Measurements from ENCODE around the gene MPPED1.

MPPED1 gene

DNA sequence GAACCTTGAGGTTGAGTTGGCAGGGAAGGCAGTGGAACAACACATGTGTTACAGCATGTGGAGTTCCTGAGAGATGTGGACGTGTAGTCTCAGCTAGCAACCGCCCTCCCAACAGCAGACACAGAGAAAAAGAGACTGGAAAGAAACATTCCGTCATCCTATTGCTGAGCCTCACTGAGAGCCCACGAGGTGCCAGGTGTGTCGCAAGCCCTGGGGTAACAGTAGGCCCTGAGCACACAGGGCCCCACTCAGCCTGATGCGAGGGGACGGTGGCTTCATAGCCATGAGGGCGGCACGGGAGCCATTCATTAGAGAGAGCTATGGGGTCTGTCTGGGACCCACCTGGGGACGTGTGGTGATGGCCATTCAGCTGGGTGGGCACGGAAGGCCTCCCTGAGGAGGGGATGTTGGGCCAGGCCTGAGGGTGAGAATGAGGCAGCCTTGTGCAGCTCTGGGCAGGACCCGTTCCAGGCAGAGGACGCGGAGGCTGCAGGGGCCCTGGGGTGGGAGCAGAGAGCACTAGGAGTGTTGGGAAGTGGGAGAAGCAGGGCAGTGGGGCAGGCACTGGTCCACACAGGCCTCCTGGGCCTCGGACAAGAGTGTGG lies 26.2 kb downstream of the MPPED1 start:
- Histone ChIP-seq H3K27ac (ENCODE audit: low read length) (no peak overlapping the region), H3K36me3 (ENCODE audit: insufficient read depth, low read depth, low read length) (no peaks in the 10 kb centered on the region), H3K9me3 (ENCODE audit: insufficient read depth, low read depth, low read length) (no peaks in the 10 kb centered on the region), H3K27me3 (ENCODE audit: insufficient read depth, low read length) (no peaks in the 10 kb centered on the region), H3K4me3 (ENCODE audit: low read length) (no peak overlapping the region), H3K9ac (ENCODE audit: low read depth, low read length) (no peak overlapping the region), H3K4me1 (ENCODE audit: insufficient read depth, low read length) (no peaks in the 10 kb centered on the region)

DNA sequence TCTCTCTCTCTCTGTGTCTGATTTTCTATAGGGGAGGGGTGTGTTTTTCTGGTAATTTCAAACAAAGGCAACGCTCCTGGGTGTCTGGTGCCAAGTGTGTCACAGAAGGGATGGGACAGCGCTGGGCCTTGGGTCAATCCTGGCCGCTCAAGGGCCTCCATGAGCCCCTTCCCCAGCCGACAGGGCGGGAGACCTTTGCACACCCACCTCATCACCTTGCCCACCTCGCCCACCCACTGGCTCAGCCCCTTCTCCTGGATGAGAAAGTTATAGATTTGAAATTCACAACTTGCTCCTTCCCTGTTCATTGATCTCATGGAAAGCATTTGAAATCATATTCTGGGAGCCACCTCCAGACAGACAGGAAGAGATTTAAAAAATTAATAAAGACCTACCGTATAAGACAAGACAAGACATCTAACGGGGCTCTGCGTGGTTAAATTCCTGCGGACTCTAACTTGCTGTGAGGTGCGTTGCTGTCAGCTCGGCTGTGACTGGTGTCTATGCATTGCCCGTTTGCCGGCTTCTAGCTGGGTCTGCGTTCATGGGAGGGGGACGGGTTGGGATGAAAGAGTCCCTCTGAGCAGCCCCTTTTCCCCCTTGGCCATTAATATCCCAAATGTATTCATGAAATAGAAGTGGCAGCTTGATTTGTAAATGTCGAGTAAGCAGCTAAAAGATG lies 27.0 kb downstream of the MPPED1 start:
- H3K36me3 ChIP-seq (ENCODE audit: insufficient read depth, low read depth, low read length), result no peaks in the 10 kb centered on the region
- no peak overlapping the region for H3K9ac ChIP-seq (ENCODE audit: low read depth, low read length)
- no peaks in the 10 kb centered on the region for H3K9me3 ChIP-seq (ENCODE audit: insufficient read depth, low read depth, low read length)
- H3K27me3 ChIP-seq (ENCODE audit: insufficient read depth, low read length), result no peaks in the 10 kb centered on the region
- H3K27ac ChIP-seq (ENCODE audit: low read length), result no peak overlapping the region
- no peak overlapping the region for H3K4me3 ChIP-seq (ENCODE audit: low read length)
- H3K4me1 ChIP-seq (ENCODE audit: insufficient read depth, low read length), result no peaks in the 10 kb centered on the region

DNA sequence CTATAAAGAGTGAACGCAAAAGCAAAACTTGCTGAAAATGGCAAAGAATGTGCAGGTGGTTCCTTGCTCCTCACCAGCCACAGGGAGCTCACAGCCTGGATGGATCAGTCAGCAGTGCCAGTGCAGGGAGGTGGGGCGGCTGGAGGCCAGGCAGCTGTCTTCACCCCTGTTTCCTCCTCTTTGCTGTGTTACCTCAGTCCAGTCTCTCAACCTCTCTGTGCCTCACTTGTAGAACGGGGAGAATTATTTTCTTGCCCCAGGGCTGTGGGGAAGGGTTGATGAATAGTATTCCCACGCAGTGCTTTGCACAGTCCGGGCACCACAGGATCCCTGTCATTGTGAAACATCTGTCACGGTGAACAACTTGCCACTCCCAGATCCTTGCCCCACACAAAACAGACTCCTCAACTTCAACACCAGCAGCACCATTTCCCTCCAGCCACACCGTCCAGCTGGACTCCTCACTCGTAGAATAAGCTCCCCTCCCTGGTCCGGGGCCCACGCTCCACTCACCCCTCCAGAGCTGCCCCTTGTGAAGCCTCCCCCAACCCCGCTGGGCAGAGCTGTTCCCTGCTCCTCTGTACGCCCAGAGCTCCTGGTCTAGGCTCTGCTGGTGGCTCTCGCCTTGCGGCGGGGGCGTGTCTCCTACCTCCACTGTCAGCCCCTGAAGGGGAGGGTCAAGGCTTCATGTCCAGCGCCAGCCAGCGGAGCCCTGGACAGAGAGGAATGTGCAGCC lies 27.7 kb downstream of the MPPED1 start:
- H3K4me3 ChIP-seq (ENCODE audit: low read length), result no peak overlapping the region
- H3K27ac ChIP-seq (ENCODE audit: low read length), result no peak overlapping the region
- no peaks in the 10 kb centered on the region for H3K9me3 ChIP-seq (ENCODE audit: insufficient read depth, low read depth, low read length)
- no peak overlapping the region for H3K9ac ChIP-seq (ENCODE audit: low read depth, low read length)
- H3K4me1 ChIP-seq (ENCODE audit: insufficient read depth, low read length), result no peaks in the 10 kb centered on the region
- H3K36me3 ChIP-seq (ENCODE audit: insufficient read depth, low read depth, low read length), result no peaks in the 10 kb centered on the region
- no peaks in the 10 kb centered on the region for H3K27me3 ChIP-seq (ENCODE audit: insufficient read depth, low read length)

DNA sequence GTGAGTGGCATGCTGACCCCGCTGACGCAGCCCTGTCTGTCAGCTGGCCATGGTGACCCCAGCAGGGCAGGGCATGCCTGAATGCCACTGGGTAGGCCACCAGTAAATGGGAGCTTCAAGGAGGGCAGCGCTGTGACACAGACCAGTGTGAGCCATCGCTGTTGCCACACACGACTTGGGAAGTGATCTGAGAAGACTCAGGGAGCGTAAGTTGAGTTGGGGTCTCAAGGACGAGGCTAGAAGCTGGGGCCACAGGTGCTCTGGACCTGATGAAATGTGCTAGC lies 28.2 kb downstream of the MPPED1 start:
- Histone ChIP-seq H3K36me3 (ENCODE audit: insufficient read depth, low read depth, low read length) (no peaks in the 10 kb centered on the region), H3K27ac (ENCODE audit: low read length) (no peak overlapping the region), H3K27me3 (ENCODE audit: insufficient read depth, low read length) (no peaks in the 10 kb centered on the region), H3K4me3 (ENCODE audit: low read length) (no peak overlapping the region), H3K9me3 (ENCODE audit: insufficient read depth, low read depth, low read length) (no peaks in the 10 kb centered on the region), H3K4me1 (ENCODE audit: insufficient read depth, low read length) (no peaks in the 10 kb centered on the region), H3K9ac (ENCODE audit: low read depth, low read length) (no peak overlapping the region)

DNA sequence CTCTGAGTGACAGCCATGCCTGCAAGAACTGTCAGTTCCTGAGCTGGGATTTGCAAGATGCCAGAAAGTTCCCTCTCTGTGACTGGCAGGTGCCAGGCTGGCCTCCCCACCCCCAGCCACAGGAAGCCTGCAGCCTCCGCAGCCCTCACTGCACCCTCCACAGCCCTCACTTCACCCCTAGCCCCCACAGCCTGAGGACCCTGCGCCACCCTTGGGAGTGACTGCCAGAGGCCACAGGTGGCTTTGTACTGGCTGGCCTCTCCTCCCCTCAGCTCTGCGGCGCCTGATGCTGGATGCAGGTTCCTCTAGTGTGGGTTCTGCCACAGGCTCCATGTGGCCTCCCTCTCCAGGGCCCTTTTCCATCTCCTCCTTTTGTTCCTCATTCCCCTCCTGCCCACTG lies 28.7 kb downstream of the MPPED1 start:
- Histone ChIP-seq H3K9me3 (ENCODE audit: insufficient read depth, low read depth, low read length) (no peaks in the 10 kb centered on the region), H3K27ac (ENCODE audit: low read length) (no peak overlapping the region), H3K4me1 (ENCODE audit: insufficient read depth, low read length) (no peaks in the 10 kb centered on the region), H3K27me3 (ENCODE audit: insufficient read depth, low read length) (no peaks in the 10 kb centered on the region), H3K4me3 (ENCODE audit: low read length) (no peak overlapping the region), H3K9ac (ENCODE audit: low read depth, low read length) (no peak overlapping the region), H3K36me3 (ENCODE audit: insufficient read depth, low read depth, low read length) (no peaks in the 10 kb centered on the region)

DNA sequence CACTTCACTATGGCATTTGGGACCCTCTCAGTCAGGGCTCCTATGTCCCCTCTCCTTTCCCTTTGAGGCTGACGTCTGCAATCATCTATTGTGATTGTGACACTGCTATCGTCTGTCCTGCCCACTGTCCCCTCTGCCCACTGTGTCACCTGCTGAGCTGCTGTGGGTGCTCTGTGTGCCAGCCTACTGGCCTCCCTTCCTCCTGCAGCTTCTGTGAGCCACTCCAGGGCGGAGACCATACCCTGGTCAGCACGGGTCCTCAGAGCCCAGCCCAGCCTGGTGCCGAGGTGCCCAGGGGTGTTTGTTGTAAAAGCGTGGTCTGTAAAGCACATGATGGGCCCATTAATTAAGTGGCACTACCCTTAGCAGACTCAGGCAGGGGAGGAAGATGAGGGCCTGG lies 29.4 kb downstream of the MPPED1 start:
- no peak overlapping the region for H3K4me3 ChIP-seq (ENCODE audit: low read length)
- H3K36me3 ChIP-seq (ENCODE audit: insufficient read depth, low read depth, low read length), result no peaks in the 10 kb centered on the region

DNA sequence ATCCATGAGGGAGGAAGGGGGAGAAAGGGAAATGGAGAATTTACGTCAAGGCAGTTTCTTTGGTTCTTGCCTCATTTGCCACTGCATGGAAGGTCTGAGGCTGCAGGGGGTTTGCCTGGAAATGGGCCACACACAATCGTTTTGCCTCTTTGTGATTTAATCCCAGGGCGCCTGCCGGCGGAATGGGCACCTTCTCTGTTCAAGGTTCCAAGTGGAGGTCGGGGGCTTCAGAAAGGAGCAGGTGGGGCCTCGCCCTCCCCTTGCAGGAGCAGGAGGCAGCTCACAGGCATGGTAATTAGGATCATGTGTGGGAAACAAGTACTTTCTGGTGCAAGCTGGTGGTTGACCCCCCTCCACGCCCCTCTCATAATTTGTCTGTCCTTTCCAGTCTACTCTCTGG lies 29.9 kb downstream of the MPPED1 start:
- no peaks in the 10 kb centered on the region for H3K9me3 ChIP-seq (ENCODE audit: insufficient read depth, low read depth, low read length)
- H3K27me3 ChIP-seq (ENCODE audit: insufficient read depth, low read length), result no peaks in the 10 kb centered on the region
- H3K9ac ChIP-seq (ENCODE audit: low read depth, low read length), result no peak overlapping the region
- H3K27ac ChIP-seq (ENCODE audit: low read length), result no peak overlapping the region
- H3K4me3 ChIP-seq (ENCODE audit: low read length), result no peak overlapping the region
- H3K36me3 ChIP-seq (ENCODE audit: insufficient read depth, low read depth, low read length), result no peaks in the 10 kb centered on the region
- H3K4me1 ChIP-seq (ENCODE audit: insufficient read depth, low read length), result no peaks in the 10 kb centered on the region

More for the DNA sequence above, 29.4 kb downstream of the MPPED1 start:
- Histone ChIP-seq H3K27ac (ENCODE audit: low read length) (no peak overlapping the region), H3K4me1 (ENCODE audit: insufficient read depth, low read length) (no peaks in the 10 kb centered on the region), H3K27me3 (ENCODE audit: insufficient read depth, low read length) (no peaks in the 10 kb centered on the region), H3K9ac (ENCODE audit: low read depth, low read length) (no peak overlapping the region), H3K9me3 (ENCODE audit: insufficient read depth, low read depth, low read length) (no peaks in the 10 kb centered on the region)

DNA sequence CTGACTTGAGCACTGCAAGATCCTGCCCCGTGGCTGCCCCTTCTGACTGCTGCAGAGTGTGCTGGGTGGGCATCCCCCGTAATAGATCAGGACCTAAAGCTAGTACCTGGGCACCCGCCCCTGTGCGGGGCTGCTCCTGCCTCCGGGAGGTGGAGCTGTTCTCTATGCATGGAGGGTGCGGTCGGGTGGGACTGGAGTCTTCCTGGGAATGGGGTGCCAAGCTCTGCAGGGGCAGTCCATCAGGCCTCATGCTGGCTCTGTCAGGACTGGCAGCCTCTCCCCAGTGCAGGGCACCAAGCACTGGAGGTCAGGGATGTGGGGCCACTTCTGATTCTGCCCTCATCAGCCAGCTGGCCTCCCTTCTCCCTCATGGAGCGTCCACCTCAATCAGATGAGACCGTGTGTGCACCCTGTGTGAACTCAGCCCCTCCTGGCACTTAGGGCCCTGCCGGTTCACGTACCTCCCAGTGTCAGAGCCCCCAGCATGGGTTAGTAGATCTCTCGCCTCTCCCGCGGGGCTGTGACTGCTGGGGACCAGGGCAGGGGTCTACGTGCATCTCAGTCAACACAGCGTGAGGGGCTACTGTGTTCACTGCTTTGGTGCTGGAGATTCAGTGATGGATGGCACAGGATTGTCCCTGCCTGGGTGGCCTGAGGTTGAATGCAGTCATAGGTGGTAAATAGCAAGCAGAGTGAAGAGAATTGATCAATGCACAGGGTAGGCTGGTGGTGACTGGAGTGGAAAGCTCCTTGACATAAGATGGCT lies 30.8 kb downstream of the MPPED1 start:
- Histone ChIP-seq H3K4me1 (ENCODE audit: insufficient read depth, low read length) (no peaks in the 10 kb centered on the region), H3K9me3 (ENCODE audit: insufficient read depth, low read depth, low read length) (no peaks in the 10 kb centered on the region), H3K27me3 (ENCODE audit: insufficient read depth, low read length) (no peaks in the 10 kb centered on the region), H3K9ac (ENCODE audit: low read depth, low read length) (no peak overlapping the region), H3K36me3 (ENCODE audit: insufficient read depth, low read depth, low read length) (no peaks in the 10 kb centered on the region), H3K27ac (ENCODE audit: low read length) (no peak overlapping the region), H3K4me3 (ENCODE audit: low read length) (no peak overlapping the region)

DNA sequence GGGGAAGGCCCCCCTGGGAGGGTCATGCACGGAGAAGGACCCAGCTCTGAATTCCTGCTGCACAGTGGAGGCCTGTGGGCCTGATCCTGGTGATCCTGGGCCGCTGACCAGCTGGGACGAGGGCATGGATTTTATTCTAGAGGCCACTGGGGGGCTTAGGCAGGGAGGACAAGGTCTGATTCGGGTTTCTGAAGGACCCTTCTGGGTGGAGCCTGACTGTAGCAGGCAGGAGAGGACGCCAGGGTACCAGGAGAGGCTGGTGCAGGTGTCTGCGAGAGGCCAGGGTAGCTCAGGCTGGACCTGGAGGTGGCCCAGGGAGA lies 31.3 kb downstream of the MPPED1 start:
- Histone ChIP-seq H3K9ac (ENCODE audit: low read depth, low read length) (no peak overlapping the region), H3K9me3 (ENCODE audit: insufficient read depth, low read depth, low read length) (no peaks in the 10 kb centered on the region), H3K36me3 (ENCODE audit: insufficient read depth, low read depth, low read length) (no peaks in the 10 kb centered on the region)

DNA sequence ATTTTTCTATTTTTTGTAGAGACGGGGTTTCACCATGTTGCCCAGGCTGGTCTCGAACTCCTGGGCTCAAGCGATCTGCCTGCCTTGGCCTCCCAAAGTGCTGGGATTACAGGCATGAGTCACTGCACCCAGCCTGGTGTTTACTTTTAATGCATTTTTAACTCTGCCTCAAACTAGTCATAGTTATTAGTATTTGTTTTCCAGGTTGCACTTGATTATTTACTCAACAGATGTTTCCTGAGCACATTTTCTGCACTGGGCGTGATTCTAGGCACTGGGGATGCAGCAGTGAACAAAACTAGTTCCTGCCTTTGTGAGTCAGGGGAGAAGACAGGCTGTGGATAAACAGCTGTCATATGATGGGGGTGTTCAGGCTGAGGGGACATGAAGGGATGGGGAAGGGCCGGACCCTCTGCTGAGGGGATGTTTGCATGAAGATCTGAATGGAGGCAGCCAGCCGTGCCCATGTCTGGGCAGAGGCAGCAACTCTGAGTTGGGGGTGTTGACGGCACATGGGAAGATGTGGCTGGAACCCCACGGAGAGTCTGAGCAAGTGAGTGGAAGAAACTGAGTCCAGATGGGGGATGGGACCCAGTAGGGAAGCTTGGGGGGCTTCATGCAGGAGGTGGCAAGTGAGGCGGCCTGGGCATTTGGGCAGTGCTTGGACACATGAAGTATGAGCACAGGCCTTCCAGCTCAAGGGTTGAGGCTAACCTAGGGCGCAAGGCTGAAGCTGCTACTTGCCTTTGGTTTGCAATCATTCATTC lies 34.4 kb downstream of the MPPED1 start:
- H3K9ac ChIP-seq (ENCODE audit: low read depth, low read length), result no peak overlapping the region
- no peak overlapping the region for H3K4me3 ChIP-seq (ENCODE audit: low read length)
- no peak overlapping the region for H3K27ac ChIP-seq (ENCODE audit: low read length)
- H3K9me3 ChIP-seq (ENCODE audit: insufficient read depth, low read depth, low read length), result no peaks in the 10 kb centered on the region
- no peaks in the 10 kb centered on the region for H3K4me1 ChIP-seq (ENCODE audit: insufficient read depth, low read length)
- H3K27me3 ChIP-seq (ENCODE audit: insufficient read depth, low read length), result no peaks in the 10 kb centered on the region
- no peaks in the 10 kb centered on the region for H3K36me3 ChIP-seq (ENCODE audit: insufficient read depth, low read depth, low read length)

More for the DNA sequence above, 31.3 kb downstream of the MPPED1 start:
- H3K27me3 ChIP-seq (ENCODE audit: insufficient read depth, low read length), result no peaks in the 10 kb centered on the region
- H3K4me1 ChIP-seq (ENCODE audit: insufficient read depth, low read length), result no peaks in the 10 kb centered on the region
- no peak overlapping the region for H3K27ac ChIP-seq (ENCODE audit: low read length)
- no peak overlapping the region for H3K4me3 ChIP-seq (ENCODE audit: low read length)

DNA sequence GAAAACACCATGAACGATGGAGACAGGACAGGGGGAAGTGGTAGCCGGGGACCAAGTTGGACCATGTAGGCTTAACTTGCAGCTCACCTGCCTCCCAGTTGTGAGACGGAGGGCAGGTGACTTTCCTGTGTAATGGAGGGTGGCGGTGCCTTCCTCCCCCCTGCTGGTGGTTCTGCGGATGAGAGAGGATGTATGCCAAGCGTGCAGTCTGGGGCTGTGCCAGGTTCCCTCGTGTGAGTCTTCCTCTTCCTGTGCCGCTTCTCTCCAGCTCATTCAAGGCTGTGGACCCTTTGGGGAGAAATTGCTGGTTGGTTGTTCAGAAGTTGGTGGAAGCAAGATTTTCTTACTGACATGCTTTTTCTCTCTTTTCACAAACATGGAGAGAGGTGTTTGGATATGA lies 35.1 kb downstream of the MPPED1 start:
- H3K9me3 ChIP-seq (ENCODE audit: insufficient read depth, low read depth, low read length), result no peaks in the 10 kb centered on the region
- no peaks in the 10 kb centered on the region for H3K4me1 ChIP-seq (ENCODE audit: insufficient read depth, low read length)
- H3K36me3 ChIP-seq (ENCODE audit: insufficient read depth, low read depth, low read length), result no peaks in the 10 kb centered on the region
- no peak overlapping the region for H3K4me3 ChIP-seq (ENCODE audit: low read length)
- H3K27me3 ChIP-seq (ENCODE audit: insufficient read depth, low read length), result no peaks in the 10 kb centered on the region
- H3K9ac ChIP-seq (ENCODE audit: low read depth, low read length), result no peak overlapping the region
- H3K27ac ChIP-seq (ENCODE audit: low read length), result no peak overlapping the region

Measured in iPS-20b (cell line).